ENCODE results near the gene FLNB. TPM values are rescaled to one million over a fixed set of nuclear protein-coding genes. Genes with fewer than 3 reads are reported as not detected.

FLNB gene
- total and polyA plus RNA-seq, 2 donors = 90.5 to 111 TPM

DNA sequence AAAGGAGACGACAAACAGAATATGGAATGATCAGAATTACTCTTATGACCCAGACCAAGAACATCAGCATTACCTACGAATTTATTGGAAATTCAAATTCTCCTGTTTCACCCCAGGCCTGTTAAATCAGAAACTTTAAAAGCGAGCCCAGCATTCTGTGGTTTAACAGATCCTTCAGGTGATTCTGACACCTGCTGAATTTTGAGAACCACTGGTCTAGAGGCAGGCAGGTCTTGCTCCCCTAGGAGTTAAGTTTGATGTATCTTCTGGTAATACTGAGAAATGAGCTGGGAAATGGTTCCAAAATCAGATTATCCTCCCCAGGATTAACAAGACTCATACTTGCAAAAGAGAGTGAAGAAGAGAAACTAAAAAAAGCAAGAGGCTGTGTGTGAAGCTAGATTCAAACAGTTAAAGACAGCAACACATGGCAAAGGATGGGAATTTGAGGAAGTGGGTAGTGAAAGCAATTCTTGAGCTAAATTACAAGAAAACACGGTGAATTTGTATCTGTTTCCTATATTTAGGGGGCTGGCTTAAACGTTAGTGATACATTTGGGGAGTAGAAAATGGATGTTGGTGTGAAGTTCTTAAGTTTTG, 66.0 kb downstream of the FLNB start:
- Histone ChIP-seq H3K27ac (ENCODE audit: low read depth in 1 of 2, low read length in 1 of 2) (peak overlapping the region in 1 of 2 donors; percentile 34), H3K9me3 (ENCODE audit: control insufficient read depth in 2 of 2, insufficient read depth in 1 of 2, low read length in 1 of 2) (no peaks in the 10 kb centered on the region), H3K4me1 (ENCODE audit: control insufficient read depth in 2 of 2, insufficient read depth in 2 of 2, low read length in 2 of 2) (peaks cover 23 to 39% of the 10 kb centered on the region in 2 donors), H3K4me3 (ENCODE audit: low read length in 2 of 2) (no peak overlapping the region), H3K27me3 (ENCODE audit: control insufficient read depth in 2 of 2, insufficient read depth in 1 of 2, low read length in 1 of 2) (no peaks in the 10 kb centered on the region), H3K36me3 (ENCODE audit: control insufficient read depth in 2 of 2, insufficient read depth in 2 of 2, low read length in 1 of 2) (peaks cover 18 to 23% of the 10 kb centered on the region in 2 donors)
- WGBS = 24% methylated on average over 5 of the region's 5 CpGs
- peak in 1 of 9 donors; percentile 47 for DNase-seq (ENCODE audit: low read depth in 6 of 9, low spot score in 9 of 9)

DNA sequence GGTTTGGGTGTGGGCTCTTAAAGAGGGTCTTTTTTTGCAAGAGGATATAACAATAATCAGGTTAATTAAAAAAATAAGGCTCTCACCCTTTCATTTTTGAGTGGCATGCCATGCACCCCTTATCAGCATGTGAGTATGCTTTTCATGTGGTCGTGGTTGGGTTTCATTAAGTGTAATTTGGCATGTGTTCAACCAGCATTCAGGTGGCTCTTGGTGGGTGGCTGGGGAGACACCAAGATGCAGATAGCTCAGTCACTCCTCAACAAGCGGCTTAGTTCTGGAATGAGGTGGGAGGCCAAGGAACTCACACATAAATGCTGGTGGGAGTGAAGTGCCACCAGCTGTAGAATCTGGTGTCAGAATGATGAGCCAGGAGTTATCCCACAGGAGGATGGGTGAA, 66.8 kb downstream of the FLNB start:
- 5% methylated on average over 2 of the region's 2 CpGs for WGBS
- peak in 4 of 9 donors; percentile 33 to 80 (median 50) for DNase-seq (ENCODE audit: low read depth in 6 of 9, low spot score in 9 of 9)
- H3K4me3 ChIP-seq (ENCODE audit: low read length in 2 of 2) = no peak overlapping the region
- peaks cover 23 to 30% of the 10 kb centered on the region in 2 donors for H3K36me3 ChIP-seq (ENCODE audit: control insufficient read depth in 2 of 2, insufficient read depth in 2 of 2, low read length in 1 of 2)
- H3K27ac ChIP-seq (ENCODE audit: low read depth in 1 of 2, low read length in 1 of 2) = peak overlapping the region in 1 of 2 donors; percentile 34
- H3K4me1 ChIP-seq (ENCODE audit: control insufficient read depth in 2 of 2, insufficient read depth in 2 of 2, low read length in 2 of 2) = peaks cover 28 to 44% of the 10 kb centered on the region in 2 donors
- no peaks in the 10 kb centered on the region for H3K27me3 ChIP-seq (ENCODE audit: control insufficient read depth in 2 of 2, insufficient read depth in 1 of 2, low read length in 1 of 2)
- no peaks in the 10 kb centered on the region for H3K9me3 ChIP-seq (ENCODE audit: control insufficient read depth in 2 of 2, insufficient read depth in 1 of 2, low read length in 1 of 2)

DNA sequence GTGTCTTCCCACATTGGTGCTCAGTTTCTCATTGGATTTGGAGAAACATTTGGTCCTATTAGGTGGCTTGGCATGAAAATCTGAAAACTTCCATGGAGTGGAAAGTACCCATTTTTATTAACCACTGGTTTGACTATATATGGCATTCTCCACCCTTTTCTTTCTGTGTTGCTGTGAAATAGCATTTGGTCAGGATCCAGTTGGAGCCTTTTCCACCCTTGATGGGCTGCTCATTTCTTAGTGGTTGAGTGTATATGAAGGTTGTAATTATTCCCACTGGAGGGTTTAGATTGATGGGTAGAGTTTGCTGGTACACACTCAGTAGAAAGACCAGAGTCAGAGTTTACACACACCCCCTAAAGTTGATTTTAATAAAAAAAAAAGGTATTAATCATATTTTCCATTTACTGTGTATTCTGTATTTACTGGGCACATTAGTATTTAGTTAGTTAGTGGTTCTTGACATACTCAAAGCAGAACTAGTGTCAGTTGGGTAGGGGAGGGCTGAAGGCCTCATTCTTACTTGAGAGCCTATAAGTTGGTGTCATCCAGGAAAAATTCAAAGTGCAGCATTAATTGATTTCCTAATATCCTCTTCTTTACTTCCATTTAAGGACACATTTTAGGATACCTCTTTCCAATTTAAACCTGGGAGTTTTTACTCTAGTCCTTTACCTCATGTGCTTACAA, 69.5 kb downstream of the FLNB start:
- no peak overlapping the region for H3K27ac ChIP-seq (ENCODE audit: low read depth in 1 of 2, low read length in 1 of 2)
- H3K4me1 ChIP-seq (ENCODE audit: control insufficient read depth in 2 of 2, insufficient read depth in 2 of 2, low read length in 2 of 2) = peaks cover 45 to 59% of the 10 kb centered on the region in 2 donors
- no peak for DNase-seq (ENCODE audit: low read depth in 6 of 9, low spot score in 9 of 9)
- no peaks in the 10 kb centered on the region for H3K27me3 ChIP-seq (ENCODE audit: control insufficient read depth in 2 of 2, insufficient read depth in 1 of 2, low read length in 1 of 2)
- H3K4me3 ChIP-seq (ENCODE audit: low read length in 2 of 2) = no peak overlapping the region
- H3K9me3 ChIP-seq (ENCODE audit: control insufficient read depth in 2 of 2, insufficient read depth in 1 of 2, low read length in 1 of 2) = no peaks in the 10 kb centered on the region
- peaks cover 27 to 39% of the 10 kb centered on the region in 2 donors for H3K36me3 ChIP-seq (ENCODE audit: control insufficient read depth in 2 of 2, insufficient read depth in 2 of 2, low read length in 1 of 2)

DNA sequence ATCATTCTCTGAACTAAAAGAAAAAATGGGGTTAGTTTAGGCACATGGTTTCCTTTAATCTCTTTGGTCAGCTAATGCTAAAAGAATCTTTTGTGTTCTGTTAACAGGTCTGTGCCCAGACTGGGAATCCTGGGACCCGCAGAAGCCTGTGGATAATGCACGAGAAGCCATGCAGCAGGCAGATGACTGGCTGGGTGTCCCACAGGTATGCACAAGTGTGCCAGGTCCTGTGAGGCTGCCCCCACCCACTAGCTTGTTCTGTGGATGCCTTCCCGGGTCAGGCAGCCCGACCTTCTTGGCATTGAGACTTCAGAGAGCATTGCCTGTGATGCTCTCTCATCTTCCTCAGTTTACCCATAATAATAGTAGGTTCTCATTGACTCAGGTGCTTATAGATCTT, 70.4 kb downstream of the FLNB start:
- Histone ChIP-seq H3K27ac (ENCODE audit: low read depth in 1 of 2, low read length in 1 of 2) (no peak overlapping the region), H3K4me3 (ENCODE audit: low read length in 2 of 2) (no peak overlapping the region), H3K9me3 (ENCODE audit: control insufficient read depth in 2 of 2, insufficient read depth in 1 of 2, low read length in 1 of 2) (no peaks in the 10 kb centered on the region), H3K27me3 (ENCODE audit: control insufficient read depth in 2 of 2, insufficient read depth in 1 of 2, low read length in 1 of 2) (no peaks in the 10 kb centered on the region), H3K36me3 (ENCODE audit: control insufficient read depth in 2 of 2, insufficient read depth in 2 of 2, low read length in 1 of 2) (peaks cover 27 to 39% of the 10 kb centered on the region in 2 donors), H3K4me1 (ENCODE audit: control insufficient read depth in 2 of 2, insufficient read depth in 2 of 2, low read length in 2 of 2) (peaks cover 42 to 57% of the 10 kb centered on the region in 2 donors)
- 98% methylated on average over 4 of the region's 4 CpGs for WGBS
- no peak for DNase-seq (ENCODE audit: low read depth in 6 of 9, low spot score in 9 of 9)

DNA sequence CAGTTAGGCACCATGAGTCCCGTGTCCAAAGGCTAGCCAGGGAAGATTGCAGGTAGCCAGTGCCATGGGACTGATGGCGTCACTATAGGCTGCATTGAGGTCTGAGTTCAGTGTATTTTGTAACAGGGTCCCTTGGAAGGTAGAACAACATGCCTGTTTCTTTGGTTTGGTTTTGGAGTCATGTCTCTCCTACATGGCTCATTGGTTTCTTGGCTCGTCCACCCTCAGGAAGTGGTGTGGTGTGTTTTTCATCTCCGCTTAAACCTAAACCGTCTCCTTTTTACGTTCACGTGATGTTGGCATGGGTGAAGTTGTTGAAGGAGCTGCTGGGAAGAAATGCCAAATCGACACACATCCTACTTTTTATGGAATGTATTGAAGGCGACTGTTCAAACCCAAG, 71.6 kb downstream of the FLNB start:
- 75% methylated on average over 9 of the region's 9 CpGs for WGBS
- H3K36me3 ChIP-seq (ENCODE audit: control insufficient read depth in 2 of 2, insufficient read depth in 2 of 2, low read length in 1 of 2) = peaks cover 27 to 39% of the 10 kb centered on the region in 2 donors
- no peaks in the 10 kb centered on the region for H3K9me3 ChIP-seq (ENCODE audit: control insufficient read depth in 2 of 2, insufficient read depth in 1 of 2, low read length in 1 of 2)
- peak overlapping the region in 1 of 2 donors; percentile 18 for H3K27ac ChIP-seq (ENCODE audit: low read depth in 1 of 2, low read length in 1 of 2)
- no peak overlapping the region for H3K4me3 ChIP-seq (ENCODE audit: low read length in 2 of 2)
- no peaks in the 10 kb centered on the region for H3K27me3 ChIP-seq (ENCODE audit: control insufficient read depth in 2 of 2, insufficient read depth in 1 of 2, low read length in 1 of 2)
- H3K4me1 ChIP-seq (ENCODE audit: control insufficient read depth in 2 of 2, insufficient read depth in 2 of 2, low read length in 2 of 2) = peaks cover 41 to 55% of the 10 kb centered on the region in 2 donors
- DNase-seq (ENCODE audit: low read depth in 6 of 9, low spot score in 9 of 9) = no peak

DNA sequence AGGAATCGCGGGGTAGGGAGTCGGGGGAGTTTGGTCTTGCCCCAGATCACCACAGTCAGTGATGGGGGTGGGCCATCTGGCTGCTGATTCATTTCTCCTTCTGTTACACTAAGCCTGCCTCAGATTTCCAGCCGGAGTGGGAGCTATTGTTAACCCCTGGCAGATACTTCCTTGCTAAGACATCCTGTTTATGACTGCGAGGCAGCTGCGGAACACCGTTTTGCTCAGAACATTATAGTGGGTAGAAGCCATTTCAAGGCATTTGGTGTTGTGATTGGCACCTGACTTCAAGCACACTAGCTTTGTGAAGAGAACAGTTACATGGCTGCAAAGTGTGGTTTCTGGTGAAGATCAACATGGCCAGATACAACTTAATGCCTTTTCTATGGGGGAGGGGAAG, 73.8 kb downstream of the FLNB start:
- peak; percentile 67 to 95 (median 85) for DNase-seq (ENCODE audit: low read depth in 6 of 9, low spot score in 9 of 9)
- peak overlapping the region in 1 of 2 donors; percentile 23 for H3K4me3 ChIP-seq (ENCODE audit: low read length in 2 of 2)
- H3K27me3 ChIP-seq (ENCODE audit: control insufficient read depth in 2 of 2, insufficient read depth in 1 of 2, low read length in 1 of 2) = no peaks in the 10 kb centered on the region
- H3K4me1 ChIP-seq (ENCODE audit: control insufficient read depth in 2 of 2, insufficient read depth in 2 of 2, low read length in 2 of 2) = peaks cover 33 to 51% of the 10 kb centered on the region in 2 donors
- peaks cover 30 to 38% of the 10 kb centered on the region in 2 donors for H3K36me3 ChIP-seq (ENCODE audit: control insufficient read depth in 2 of 2, insufficient read depth in 2 of 2, low read length in 1 of 2)
- H3K9me3 ChIP-seq (ENCODE audit: control insufficient read depth in 2 of 2, insufficient read depth in 1 of 2, low read length in 1 of 2) = no peaks in the 10 kb centered on the region
- peak overlapping the region; percentile 99 for H3K27ac ChIP-seq (ENCODE audit: low read depth in 1 of 2, low read length in 1 of 2)
- WGBS = 3% methylated on average over 7 of the region's 7 CpGs

DNA sequence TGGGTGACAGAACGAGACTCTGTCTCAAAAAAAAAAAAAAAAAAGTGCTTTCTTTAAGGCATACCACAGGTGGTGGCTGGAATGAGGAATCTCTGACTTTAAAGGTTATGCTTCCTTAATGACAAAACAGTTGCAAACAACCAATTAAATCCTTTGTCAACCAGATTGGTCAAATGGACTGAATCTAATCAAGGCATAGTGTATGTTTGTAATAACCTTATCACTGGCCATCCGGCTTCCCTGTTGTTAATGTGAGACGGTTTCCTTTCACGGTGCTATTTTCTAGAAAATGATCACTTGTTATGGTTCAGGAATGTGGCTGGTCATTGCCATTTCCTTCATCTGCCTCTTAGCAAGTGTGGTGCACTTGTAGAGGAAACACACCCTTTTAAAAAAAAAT, 75.9 kb downstream of the FLNB start:
- no peaks in the 10 kb centered on the region for H3K27me3 ChIP-seq (ENCODE audit: control insufficient read depth in 2 of 2, insufficient read depth in 1 of 2, low read length in 1 of 2)
- H3K36me3 ChIP-seq (ENCODE audit: control insufficient read depth in 2 of 2, insufficient read depth in 2 of 2, low read length in 1 of 2) = peaks cover 22 to 27% of the 10 kb centered on the region in 2 donors
- 62% methylated on average over 4 of the region's 4 CpGs for WGBS
- H3K4me3 ChIP-seq (ENCODE audit: low read length in 2 of 2) = no peak overlapping the region
- no peaks in the 10 kb centered on the region for H3K9me3 ChIP-seq (ENCODE audit: control insufficient read depth in 2 of 2, insufficient read depth in 1 of 2, low read length in 1 of 2)
- no peak for DNase-seq (ENCODE audit: low read depth in 6 of 9, low spot score in 9 of 9)
- peaks cover 33 to 51% of the 10 kb centered on the region in 2 donors for H3K4me1 ChIP-seq (ENCODE audit: control insufficient read depth in 2 of 2, insufficient read depth in 2 of 2, low read length in 2 of 2)
- no peak overlapping the region for H3K27ac ChIP-seq (ENCODE audit: low read depth in 1 of 2, low read length in 1 of 2)

DNA sequence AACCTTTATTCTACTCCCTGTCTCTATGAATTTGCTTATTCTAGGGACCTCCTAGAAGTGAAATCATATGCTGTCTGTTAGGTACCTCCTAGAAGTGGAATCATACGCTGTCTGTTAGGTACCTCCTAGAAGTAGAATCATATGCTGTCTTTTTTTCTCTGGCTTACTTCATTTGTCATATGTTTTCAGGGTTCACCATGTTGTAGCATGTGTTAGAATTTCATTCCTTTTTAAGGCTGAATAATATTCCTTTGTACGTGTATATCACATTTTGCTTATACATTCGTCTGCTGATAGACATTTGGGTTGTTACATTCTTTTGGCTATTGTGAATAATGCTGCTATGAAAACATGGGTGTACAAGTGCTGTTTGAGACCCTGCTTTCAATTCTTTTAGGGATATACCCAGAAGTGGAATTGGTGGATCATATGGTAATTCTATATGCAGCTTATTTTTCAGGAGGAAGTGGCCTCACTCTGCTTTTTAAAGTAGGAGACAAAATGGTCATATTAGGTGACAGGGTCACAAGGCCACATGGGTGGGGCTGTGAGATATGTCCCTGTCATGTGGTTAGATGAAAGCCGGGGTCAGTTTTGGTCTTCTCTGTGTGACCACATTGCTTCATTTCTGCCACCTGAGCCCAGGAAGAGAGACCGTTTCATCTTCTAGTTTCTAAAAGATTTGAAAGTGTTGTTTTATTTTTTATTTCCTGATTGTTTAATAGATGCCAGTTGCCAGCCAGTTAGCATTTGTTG, 76.7 kb downstream of the FLNB start:
- Histone ChIP-seq H3K4me3 (ENCODE audit: low read length in 2 of 2) (no peak overlapping the region), H3K9me3 (ENCODE audit: control insufficient read depth in 2 of 2, insufficient read depth in 1 of 2, low read length in 1 of 2) (no peaks in the 10 kb centered on the region), H3K27ac (ENCODE audit: low read depth in 1 of 2, low read length in 1 of 2) (peak overlapping the region in 1 of 2 donors; percentile 9), H3K27me3 (ENCODE audit: control insufficient read depth in 2 of 2, insufficient read depth in 1 of 2, low read length in 1 of 2) (no peaks in the 10 kb centered on the region), H3K36me3 (ENCODE audit: control insufficient read depth in 2 of 2, insufficient read depth in 2 of 2, low read length in 1 of 2) (peaks cover 20 to 21% of the 10 kb centered on the region in 2 donors), H3K4me1 (ENCODE audit: control insufficient read depth in 2 of 2, insufficient read depth in 2 of 2, low read length in 2 of 2) (peaks cover 29 to 47% of the 10 kb centered on the region in 2 donors)
- 92% methylated on average over 5 of the region's 5 CpGs for WGBS
- DNase-seq (ENCODE audit: low read depth in 6 of 9, low spot score in 9 of 9) = no peak

DNA sequence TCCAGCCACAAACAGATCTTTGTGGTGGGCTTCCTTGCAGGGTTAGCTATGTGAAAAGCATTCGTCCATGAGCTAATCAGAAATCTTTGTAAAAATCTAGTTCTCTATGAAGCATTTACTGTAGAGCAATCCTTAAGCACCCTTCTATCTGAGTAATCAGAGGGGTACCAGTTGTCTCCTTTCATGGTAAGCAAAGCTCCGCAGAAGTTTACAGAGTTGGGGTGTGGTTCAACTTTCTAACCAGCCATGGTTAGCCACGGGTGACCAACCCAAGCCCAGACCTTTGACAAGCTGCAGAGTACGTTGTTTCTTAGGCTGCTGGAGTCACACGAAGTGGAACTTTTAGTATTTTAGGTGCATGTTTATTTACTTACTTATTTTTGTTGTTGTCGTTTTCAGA, 77.4 kb downstream of the FLNB start:
- 72% methylated on average over 6 of the region's 6 CpGs for WGBS
- no peak for DNase-seq (ENCODE audit: low read depth in 6 of 9, low spot score in 9 of 9)
- Histone ChIP-seq H3K4me1 (ENCODE audit: control insufficient read depth in 2 of 2, insufficient read depth in 2 of 2, low read length in 2 of 2) (peaks cover 26 to 43% of the 10 kb centered on the region in 2 donors), H3K27me3 (ENCODE audit: control insufficient read depth in 2 of 2, insufficient read depth in 1 of 2, low read length in 1 of 2) (no peaks in the 10 kb centered on the region), H3K27ac (ENCODE audit: low read depth in 1 of 2, low read length in 1 of 2) (peak overlapping the region; percentile 9 to 31), H3K36me3 (ENCODE audit: control insufficient read depth in 2 of 2, insufficient read depth in 2 of 2, low read length in 1 of 2) (peaks cover 16 to 21% of the 10 kb centered on the region in 2 donors), H3K4me3 (ENCODE audit: low read length in 2 of 2) (no peak overlapping the region), H3K9me3 (ENCODE audit: control insufficient read depth in 2 of 2, insufficient read depth in 1 of 2, low read length in 1 of 2) (no peaks in the 10 kb centered on the region)
